Neural crest cell (in vitro differentiated cells): ENCODE results near the gene SPRED1. TPM values are rescaled to one million over a fixed set of nuclear protein-coding genes. Genes with fewer than 3 reads are reported as not detected.
A peak's percentile ranks its signal among the peaks of the same experiment; 100 is the strongest.

ENCODE experiments used
- DNase-seq: peaks from one replicate; pipeline ENCODE4 v3.0.0; 2021; ENCODE audit warnings: low read depth, mixed read lengths, low spot score
- H3K27ac Mint-ChIP-seq: one replicate; pipeline ENCODE4 v1.8.0; 2021; ENCODE audit warnings: mild to moderate bottlenecking, mixed read lengths; ENCODE audit not compliant: unreplicated experiment
- H3K27me3 Mint-ChIP-seq: 2 replicates; pipeline ENCODE4 v1.8.0; 2021; ENCODE audit warnings: low read depth, mild to moderate bottlenecking, mixed read lengths
- H3K36me3 Mint-ChIP-seq: 2 replicates; pipeline ENCODE4 v1.8.0; 2021; ENCODE audit warnings: low read depth, mild to moderate bottlenecking, mixed read lengths
- H3K4me1 Mint-ChIP-seq: 2 replicates; pipeline ENCODE4 v1.8.0; 2021; ENCODE audit warnings: mixed read lengths
- H3K4me3 Mint-ChIP-seq: one replicate; pipeline ENCODE4 v1.8.0; 2021; ENCODE audit warnings: mild to moderate bottlenecking, mixed read lengths
- H3K9me3 Mint-ChIP-seq: 2 replicates; pipeline ENCODE4 v1.8.0; 2021; ENCODE audit warnings: mixed read lengths
- total RNA-seq: library from RNA; stranded (reverse); gene quantifications from 2 replicates; pipeline ENCODE4 v1.2.1, GENCODE V29; 2021
- TF ChIP-seq, protein P1 (sequence below): fragments of 200-600 bp; sonication (generic); conservative IDR thresholded peaks from 2 replicates; pipeline ENCODE4 v1.5.0; 2021; ENCODE audit warnings: antibody characterized with exemption, mild to moderate bottlenecking

Gene SPRED1
- total RNA-seq, 1 donor from 2014 or later, result 44.2 TPM

DNA sequence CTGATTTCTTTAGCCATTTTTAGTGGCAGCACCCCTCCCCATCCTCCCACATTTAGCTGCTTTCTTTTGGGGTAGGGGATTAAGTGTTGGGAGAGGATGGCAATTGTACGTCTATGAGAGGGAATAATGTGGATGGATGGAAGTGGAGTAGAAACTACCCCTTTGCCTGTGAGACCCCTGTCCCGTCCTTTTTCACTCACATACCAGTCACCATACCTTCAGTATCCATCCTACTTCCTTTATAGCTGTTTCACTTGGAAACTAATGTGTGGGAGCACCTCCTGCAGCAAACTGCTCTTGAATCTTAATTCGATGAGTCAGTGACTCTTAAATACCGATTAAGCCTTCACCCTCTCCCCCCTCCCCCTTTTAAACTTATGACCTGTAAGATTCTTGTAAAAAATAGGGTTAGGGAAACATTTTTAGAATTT is 730 bp downstream of the SPRED1 start:
- no peak for DNase-seq
- Mint-ChIP-seq H3K27me3 (peaks cover 11% of the 10 kb centered on the region), H3K4me1 (peaks cover 67% of the 10 kb centered on the region), H3K9me3 (no peaks in the 10 kb centered on the region), H3K36me3 (peaks cover 3% of the 10 kb centered on the region), H3K4me3 (peak overlapping the region; percentile 98), H3K27ac (peak overlapping the region; percentile 89)
- TF ChIP-seq, protein P1, sequence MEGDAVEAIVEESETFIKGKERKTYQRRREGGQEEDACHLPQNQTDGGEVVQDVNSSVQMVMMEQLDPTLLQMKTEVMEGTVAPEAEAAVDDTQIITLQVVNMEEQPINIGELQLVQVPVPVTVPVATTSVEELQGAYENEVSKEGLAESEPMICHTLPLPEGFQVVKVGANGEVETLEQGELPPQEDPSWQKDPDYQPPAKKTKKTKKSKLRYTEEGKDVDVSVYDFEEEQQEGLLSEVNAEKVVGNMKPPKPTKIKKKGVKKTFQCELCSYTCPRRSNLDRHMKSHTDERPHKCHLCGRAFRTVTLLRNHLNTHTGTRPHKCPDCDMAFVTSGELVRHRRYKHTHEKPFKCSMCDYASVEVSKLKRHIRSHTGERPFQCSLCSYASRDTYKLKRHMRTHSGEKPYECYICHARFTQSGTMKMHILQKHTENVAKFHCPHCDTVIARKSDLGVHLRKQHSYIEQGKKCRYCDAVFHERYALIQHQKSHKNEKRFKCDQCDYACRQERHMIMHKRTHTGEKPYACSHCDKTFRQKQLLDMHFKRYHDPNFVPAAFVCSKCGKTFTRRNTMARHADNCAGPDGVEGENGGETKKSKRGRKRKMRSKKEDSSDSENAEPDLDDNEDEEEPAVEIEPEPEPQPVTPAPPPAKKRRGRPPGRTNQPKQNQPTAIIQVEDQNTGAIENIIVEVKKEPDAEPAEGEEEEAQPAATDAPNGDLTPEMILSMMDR, result no peak

- H3K4me3 Mint-ChIP-seq, result peak overlapping the region; percentile 98
- peaks cover 3% of the 10 kb centered on the region for H3K36me3 Mint-ChIP-seq
- H3K27ac Mint-ChIP-seq, result peak overlapping the region; percentile 89
- DNase-seq, result no peak
- TF ChIP-seq, protein P1, result no peak
- peaks cover 65% of the 10 kb centered on the region for H3K4me1 Mint-ChIP-seq
- peaks cover 11% of the 10 kb centered on the region for H3K27me3 Mint-ChIP-seq
- no peaks in the 10 kb centered on the region for H3K9me3 Mint-ChIP-seq
These were observed 1.6 kb downstream of the SPRED1 start for GRCh38 chr15:38254051-38254883.

GRCh38 chr15:38255690-38256089 is 3.1 kb downstream of the SPRED1 start:
- peak overlapping the region; percentile 98 for H3K4me3 Mint-ChIP-seq
- H3K36me3 Mint-ChIP-seq, result peaks cover 3% of the 10 kb centered on the region
- peaks cover 63% of the 10 kb centered on the region for H3K4me1 Mint-ChIP-seq
- H3K27me3 Mint-ChIP-seq, result peaks cover 11% of the 10 kb centered on the region
- H3K9me3 Mint-ChIP-seq, result no peaks in the 10 kb centered on the region
- H3K27ac Mint-ChIP-seq, result peak overlapping the region; percentile 32
- TF ChIP-seq, protein P1, result no peak
- DNase-seq, result no peak

DNA sequence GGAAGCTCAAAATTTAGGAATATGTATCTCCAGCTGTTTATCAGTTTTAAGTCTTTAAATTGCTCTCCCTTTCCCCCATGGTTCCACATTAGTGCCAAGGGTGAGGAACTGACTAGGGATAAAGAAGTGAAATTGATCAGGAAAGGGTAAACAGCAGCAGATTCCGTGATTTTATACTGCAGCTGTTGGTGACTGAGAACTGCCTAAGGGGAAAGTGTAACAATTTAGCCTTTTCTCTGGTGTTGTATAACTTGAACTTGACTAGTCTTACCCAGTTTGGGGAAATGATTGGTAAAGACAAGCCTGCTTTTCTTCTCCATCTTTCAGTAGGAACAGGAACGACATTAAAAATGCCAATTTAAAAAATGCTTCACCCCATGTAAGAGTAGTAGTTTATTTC is 5.0 kb downstream of the SPRED1 start:
- TF ChIP-seq, protein P1, result no peak
- Mint-ChIP-seq H3K36me3 (peaks cover 3% of the 10 kb centered on the region), H3K9me3 (no peaks in the 10 kb centered on the region), H3K4me3 (peak overlapping the region; percentile 71), H3K27ac (no peak overlapping the region), H3K27me3 (peaks cover 4% of the 10 kb centered on the region), H3K4me1 (peaks cover 56% of the 10 kb centered on the region)
- DNase-seq, result no peak

DNA sequence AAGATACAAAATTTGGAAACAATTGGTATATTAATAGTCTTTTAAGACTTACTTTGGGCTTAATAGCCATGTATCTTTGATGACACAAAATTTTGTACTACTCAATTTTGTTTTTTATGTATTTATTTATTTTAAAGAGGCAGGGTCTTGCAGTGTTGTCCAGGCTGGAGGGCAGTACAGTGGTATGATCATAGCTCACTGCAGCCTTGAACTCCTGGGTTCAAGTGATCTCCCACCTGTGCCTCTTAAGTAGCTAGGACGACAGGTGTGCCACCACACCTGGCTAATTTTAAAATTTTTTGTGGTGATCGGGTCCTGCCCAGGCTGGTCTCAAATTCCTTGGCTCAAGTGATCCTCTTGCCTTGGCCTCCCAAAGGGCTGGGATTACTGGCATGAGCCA is 6.5 kb downstream of the SPRED1 start:
- H3K4me1 Mint-ChIP-seq, result peaks cover 52% of the 10 kb centered on the region
- no peaks in the 10 kb centered on the region for H3K27me3 Mint-ChIP-seq
- no peaks in the 10 kb centered on the region for H3K9me3 Mint-ChIP-seq
- TF ChIP-seq, protein P1, result no peak
- peak overlapping the region; percentile 54 for H3K4me3 Mint-ChIP-seq
- no peaks in the 10 kb centered on the region for H3K36me3 Mint-ChIP-seq
- DNase-seq, result no peak
- H3K27ac Mint-ChIP-seq, result no peak overlapping the region
